GM23338 (cell line): Measurements from ENCODE around the gene VGLL2. TPM values are rescaled to one million over a fixed set of nuclear protein-coding genes. Genes with fewer than 3 reads are reported as not detected.
A peak's percentile ranks its signal among the peaks of the same experiment; 100 is the strongest.

Experiments used
- ATAC-seq: fragments of 200-7000 bp; cut with Tn5 transposase; 3 replicates; pipeline ENCODE4 v1.9.1; 2020
- DNase-seq: peaks from one replicate; pipeline ENCODE4 v3.0.0-alpha.2; 2015; ENCODE audit warnings: low spot score
- H2AFZ ChIP-seq: fragments of 200-600 bp; sonication (generic); 2 replicates; pipeline ENCODE4 v1.8.0; 2016; ENCODE audit warnings: antibody characterized with exemption, mild to moderate bottlenecking, moderate library complexity
- H3F3A ChIP-seq: fragments of 200-600 bp; sonication (generic); replicated peaks from 2 replicates; pipeline ENCODE4 v1.8.0; 2017; ENCODE audit warnings: antibody characterized with exemption, mixed run types, low read depth
- H3K27ac ChIP-seq: fragments of 200-600 bp; sonication (generic); 2 replicates; pipeline ENCODE4 v1.6.1; 2016; ENCODE audit warnings: low read depth
- H3K27me3 ChIP-seq: fragments of 200-600 bp; sonication (generic); 2 replicates; pipeline ENCODE4 v1.8.0; 2016; ENCODE audit warnings: mild to moderate bottlenecking, mixed run types, moderate library complexity; ENCODE audit not compliant: insufficient read depth
- H3K36me3 ChIP-seq: fragments of 200-600 bp; sonication (generic); 2 replicates; pipeline ENCODE4 v1.8.0; 2016; ENCODE audit warnings: mild to moderate bottlenecking; ENCODE audit not compliant: insufficient read depth
- H3K4me1 ChIP-seq: fragments of 200-600 bp; sonication (generic); 2 replicates; pipeline ENCODE4 v1.8.0; 2016; ENCODE audit warnings: mild to moderate bottlenecking, moderate library complexity; ENCODE audit not compliant: insufficient read depth
- H3K4me2 ChIP-seq: fragments of 200-600 bp; sonication (generic); 2 replicates; pipeline ENCODE4 v1.7.1; 2017; ENCODE audit warnings: mixed run types
- H3K4me3 ChIP-seq: fragments of 200-600 bp; sonication (generic); 2 replicates; pipeline ENCODE4 v1.6.1; 2016; ENCODE audit warnings: mixed run types
- H3K79me2 ChIP-seq: fragments of 200-600 bp; sonication (generic); replicated peaks from 2 replicates; pipeline ENCODE4 v1.8.0; 2017; ENCODE audit warnings: mild to moderate bottlenecking; ENCODE audit not compliant: insufficient read depth
- H3K9me2 ChIP-seq: fragments of 200-600 bp; sonication (generic); 2 replicates; pipeline ENCODE4 v1.8.0; 2017; ENCODE audit not compliant: insufficient read depth
- H4K20me1 ChIP-seq: fragments of 200-600 bp; sonication (generic); replicated peaks from 2 replicates; pipeline ENCODE4 v1.8.0; 2017; ENCODE audit warnings: mild to moderate bottlenecking; ENCODE audit not compliant: insufficient read depth
- H3K27ac Mint-ChIP-seq: 2 replicates; pipeline ENCODE4 v1.8.0; 2020; ENCODE audit warnings: inconsistent platforms, mild to moderate bottlenecking, moderate library complexity, mixed read lengths
- H3K27me3 Mint-ChIP-seq: 3 replicates; pipeline ENCODE4 v1.8.0; 2022; ENCODE audit warnings: low read depth, mild to moderate bottlenecking, moderate library complexity, mixed read lengths, inconsistent platforms; ENCODE audit not compliant: insufficient read depth, poor library complexity
- H3K36me3 Mint-ChIP-seq: 3 replicates; pipeline ENCODE4 v1.8.0; 2021; ENCODE audit warnings: low read depth, mild to moderate bottlenecking, inconsistent platforms, moderate library complexity, mixed read lengths
- H3K4me1 Mint-ChIP-seq: 3 replicates; pipeline ENCODE4 v1.8.0; 2020; ENCODE audit warnings: mild to moderate bottlenecking, inconsistent platforms, mixed read lengths
- H3K4me3 Mint-ChIP-seq: 3 replicates; pipeline ENCODE4 v1.8.0; 2021; ENCODE audit warnings: moderate library complexity, mild to moderate bottlenecking, inconsistent platforms, mixed read lengths
- H3K9me3 Mint-ChIP-seq: 3 replicates; pipeline ENCODE4 v1.8.0; 2020; ENCODE audit warnings: moderate library complexity, mild to moderate bottlenecking, inconsistent platforms, mixed read lengths
- CREB1 ChIP-seq: fragments of 250-450 bp; sonication (Bioruptor Pico); IDR thresholded peaks from 2 replicates; pipeline ENCODE4 v1.5.0; 2020; ENCODE audit warnings: low read depth, mild to moderate bottlenecking, moderate library complexity
- CTCF ChIP-seq, 2 experiments: fragments of 200-600 bp in 1 of 2; sonication (generic) in 1 of 2; conservative IDR thresholded peaks; 2 replicates each; pipeline versions ENCODE4 v1.5.1 to v1.6.1; 2016 to 2017; ENCODE audit warnings: antibody characterized with exemption in 2 of 2, low read depth in 2 of 2, mild to moderate bottlenecking in 2 of 2, moderate library complexity in 1 of 2
- ETS1 ChIP-seq: IDR thresholded peaks from 2 replicates; pipeline ENCODE4 v1.6.1; 2016; ENCODE audit warnings: antibody characterized with exemption
- EZH2 ChIP-seq: fragments of 200-600 bp; sonication (generic); IDR thresholded peaks from one replicate; pipeline ENCODE4 v1.8.0; 2017; ENCODE audit warnings: antibody characterized with exemption, mild to moderate bottlenecking, low read depth; ENCODE audit not compliant: unreplicated experiment
- EZH2phosphoT487 ChIP-seq: fragments of 200-600 bp; sonication (generic); IDR thresholded peaks from one replicate; pipeline ENCODE4 v1.8.1; 2018; ENCODE audit warnings: antibody characterized with exemption; ENCODE audit not compliant: unreplicated experiment
- JUNB ChIP-seq: IDR thresholded peaks from one replicate; pipeline ENCODE4 v1.6.1; 2016; ENCODE audit warnings: antibody characterized with exemption; ENCODE audit not compliant: unreplicated experiment
- NANOG ChIP-seq: IDR thresholded peaks from 2 replicates; pipeline ENCODE4 v1.6.1; 2016; ENCODE audit warnings: antibody characterized with exemption, borderline replicate concordance
- POLR2AphosphoS5 ChIP-seq: IDR thresholded peaks from 2 replicates; pipeline ENCODE4 v1.6.1; 2016; ENCODE audit warnings: antibody characterized with exemption, low read depth
- STAT1 ChIP-seq: IDR thresholded peaks from one replicate; pipeline ENCODE4 v1.6.1; 2016; ENCODE audit warnings: antibody characterized with exemption; ENCODE audit not compliant: unreplicated experiment
- ZNF114 ChIP-seq: fragments of 250-450 bp; sonication (Bioruptor Pico); IDR thresholded peaks from 2 replicates; pipeline ENCODE4 v1.5.0; 2020; ENCODE audit warnings: mild to moderate bottlenecking, moderate library complexity
- ZNF331 ChIP-seq: fragments of 250-450 bp; sonication (Bioruptor Pico); IDR thresholded peaks from 2 replicates; pipeline ENCODE4 v1.5.0; 2020; ENCODE audit warnings: low read depth, mild to moderate bottlenecking, moderate library complexity
- ZNF462 ChIP-seq: fragments of 250-450 bp; sonication (Bioruptor Pico); IDR thresholded peaks from 2 replicates; pipeline ENCODE4 v1.5.0; 2020; ENCODE audit warnings: mild to moderate bottlenecking, moderate library complexity
- polyA plus RNA-seq: library from polyadenylated mRNA; unstranded; fragments of >200 nt; fragmentation: Nextera tagmentation; extraction: Ambion mirVana; gene quantifications from 2 replicates; pipeline ENCODE4 v1.2.1, GENCODE V29; 2016
- total RNA-seq: library from RNA; depleted of rRNA; stranded (reverse); fragments of >200 nt; shearing (Covaris generic); gene quantifications from 2 replicates; pipeline ENCODE4 v1.2.3, GENCODE V29; 2014

Gene VGLL2
- total and polyA plus RNA-seq, 2 experiments from 2014 or later, result not detected

- H3K4me1 Mint-ChIP-seq, result peaks cover 46% of the 10 kb centered on the region
Measured at GRCh38 chr6:117268924-117269323, 3.6 kb downstream of the VGLL2 start.

GRCh38 chr6:117269638-117270054 lies 4.3 kb downstream of the VGLL2 start:
- H3K4me1 ChIP-seq, result peaks cover 48% of the 10 kb centered on the region
- peak overlapping the region; percentile 94; the same call in 1 of the 2 replicates for H2AFZ ChIP-seq
- Mint-ChIP-seq H3K27ac (no peak overlapping the region), H3K27me3 (peaks cover 82% of the 10 kb centered on the region), H3K4me1 (peaks cover 43% of the 10 kb centered on the region), H3K36me3 (no peaks in the 10 kb centered on the region), H3K9me3 (0 out of 3 replicates have a peak, but pooled peaks cover 2% of the 10 kb centered on the region), H3K4me3 (peak overlapping the region; percentile 64)
- H3K4me3 ChIP-seq, result peak overlapping the region; percentile 64
- peaks cover 19% of the 10 kb centered on the region for H4K20me1 ChIP-seq
- H3K9me2 ChIP-seq, result no peaks in the 10 kb centered on the region
- DNase-seq (no peak), ATAC-seq (no peak)
- H3K27ac ChIP-seq, result no peak overlapping the region
- no peaks in the 10 kb centered on the region for H3K36me3 ChIP-seq
- no peaks in the 10 kb centered on the region for H3K79me2 ChIP-seq
- peaks cover 100% of the 10 kb centered on the region for H3K27me3 ChIP-seq
- peak overlapping the region; percentile 88 for H3K4me2 ChIP-seq
- peaks cover 7% of the 10 kb centered on the region; the same call in 1 of the 2 replicates for H3F3A ChIP-seq
- TF ChIP-seq CREB1 (CRISPR knock-in tag), result no peak
- TF ChIP-seq JUNB, result no peak
- TF ChIP-seq EZH2, result no peak
- no peak for TF ChIP-seq POLR2AphosphoS5
- TF ChIP-seq NANOG, result no peak
- no peak for TF ChIP-seq STAT1
- TF ChIP-seq ETS1, result no peak
- TF ChIP-seq ZNF331 (CRISPR knock-in tag), result no peak
- no peak for TF ChIP-seq ZNF462 (CRISPR knock-in tag)
- no peak for TF ChIP-seq ZNF114
- no peak for TF ChIP-seq EZH2phosphoT487
- no peak for TF ChIP-seq CTCF (conservative IDR thresholded peaks at IDR 0.05; ENCODE audit: low read depth in 2 of 2)

More at GRCh38 chr6:117268924-117269323, 3.6 kb downstream of the VGLL2 start:
- Histone ChIP-seq H3K36me3 (no peaks in the 10 kb centered on the region), H3K4me2 (0 out of 2 replicates have a peak overlapping the region, but pooled peaks have one; percentile 73), H2AFZ (no peak overlapping the region), H3K79me2 (no peaks in the 10 kb centered on the region), H3K4me1 (peaks cover 52% of the 10 kb centered on the region), H3K27me3 (peaks cover 100% of the 10 kb centered on the region), H3K4me3 (peak overlapping the region; percentile 64; the same call in 1 of the 2 replicates), H3K9me2 (no peaks in the 10 kb centered on the region), H4K20me1 (peaks cover 19% of the 10 kb centered on the region), H3F3A (peaks cover 7% of the 10 kb centered on the region; the same call in 1 of the 2 replicates), H3K27ac (no peak overlapping the region)
- no peaks in the 10 kb centered on the region for H3K36me3 Mint-ChIP-seq
- H3K4me3 Mint-ChIP-seq, result no peak overlapping the region; the same call in 2 of the 3 replicates
- H3K27ac Mint-ChIP-seq, result no peak overlapping the region
- no peak for ATAC-seq
- H3K27me3 Mint-ChIP-seq, result peaks cover 86% of the 10 kb centered on the region
- no peak for TF ChIP-seq JUNB
- peak; percentile 57 for TF ChIP-seq EZH2
- H3K9me3 Mint-ChIP-seq, result 0 out of 3 replicates have a peak, but pooled peaks cover 2% of the 10 kb centered on the region
- DNase-seq, result no peak
